HCT116 (cell line): ENCODE measurements around the gene GNL2. TPM values are rescaled to one million over a fixed set of nuclear protein-coding genes. Genes with fewer than 3 reads are reported as not detected.

Experiments
- ATAC-seq: fragments of 200-7000 bp; cut with Tn5 transposase; 2 replicates; pipeline ENCODE4 v1.9.1; 2020; ENCODE audit warnings: mild to moderate bottlenecking, moderate library complexity
- BruUV-seq: library from RNA; stranded (reverse); fragments of 400-500 nt; replicated peaks from 2 replicates; lab custom pipeline; 2021; lab: Mats Ljungman, UMichigan
- CTCF ChIA-PET: fragments of 300-600 bp; sonication (Branson Sonifier 250); formaldehyde crosslinking; loops from one replicate; lab custom pipeline; 2021; ENCODE audit warnings: antibody characterized with exemption; lab: Charles Lee
- POLR2A ChIA-PET: fragments of 300-600, 350-600 bp; sonication (Branson Sonifier 250); formaldehyde crosslinking; loops from one replicate; lab custom pipeline; 2021; ENCODE audit warnings: antibody characterized with exemption; lab: Charles Lee
- RAD21 ChIA-PET, 2 experiments: fragments of 300-600 bp; sonication (Branson Sonifier 250); formaldehyde crosslinking; loops; one replicate each; lab custom pipeline; 2023; ENCODE audit warnings: low total read pairs in 2 of 2; ENCODE audit not compliant: uncharacterized antibody in 2 of 2, unreplicated experiment in 2 of 2, low non-redundant PET in 1 of 2; lab: Charles Lee
- DNase-seq: peaks from one replicate; pipeline ENCODE4 v3.0.0-alpha.2; 2010; ENCODE audit warnings: low read depth, low spot score
- H2AFZ ChIP-seq: fragments of 200-600 bp; shearing (Covaris generic), sonication (generic); 2 replicates; pipeline ENCODE4 v1.6.1; 2017; ENCODE audit warnings: low read depth, mixed run types, mixed read lengths, antibody characterized with exemption, low read length; ENCODE audit not compliant: poor library complexity, severe bottlenecking
- H3K27ac ChIP-seq: 2 replicates; pipeline ENCODE4 v1.5.1; 2012; ENCODE audit warnings: low read depth, low read length
- H3K27me3 ChIP-seq: fragments of 200-600 bp; sonication (generic); 2 replicates; pipeline ENCODE4 v1.6.1; 2016; ENCODE audit warnings: mixed run types, low read length, mixed read lengths; ENCODE audit not compliant: insufficient read depth
- H3K36me3 ChIP-seq, 2 experiments: fragments of 200-500 bp in 1 of 2; fragments of 200-600 bp in 1 of 2; sonication (Bioruptor generic) in 1 of 2; sonication (generic) in 1 of 2; 2 replicates each; pipeline versions ENCODE4 v1.5.1 to v1.6.1; 2014 to 2016; ENCODE audit warnings: low read length in 2 of 2, inconsistent platforms in 1 of 2, mixed read lengths in 1 of 2, mixed run types in 1 of 2; ENCODE audit not compliant: insufficient read depth in 2 of 2, control insufficient read depth in 1 of 2
- H3K4me1 ChIP-seq, 2 experiments: fragments of 200-600 bp in 1 of 2; sonication (generic) in 1 of 2; 2 replicates each; pipeline versions ENCODE4 v1.5.1 to v1.6.1; 2012 to 2017; ENCODE audit warnings: low read length in 2 of 2, inconsistent platforms in 1 of 2, mild to moderate bottlenecking in 1 of 2, mixed read lengths in 1 of 2, mixed run types in 1 of 2, moderate library complexity in 1 of 2; ENCODE audit not compliant: insufficient read depth in 2 of 2, control insufficient read depth in 1 of 2
- H3K4me2 ChIP-seq: fragments of 200-600 bp; sonication (generic); 2 replicates; pipeline ENCODE4 v1.6.1; 2017; ENCODE audit warnings: mixed run types, low read length, mixed read lengths
- H3K4me3 ChIP-seq, 2 experiments: fragments of 200-600 bp in 1 of 2; sonication (generic) in 1 of 2; replicated peaks in 1 of 2; 2 replicates each; pipeline ENCODE4 v1.5.1; 2011 to 2016; ENCODE audit warnings: low read length in 2 of 2, control low read depth in 1 of 2, low read depth in 1 of 2, mild to moderate bottlenecking in 1 of 2, mixed read lengths in 1 of 2, mixed run types in 1 of 2
- H3K79me2 ChIP-seq: fragments of 200-600 bp; sonication (generic); 2 replicates; pipeline ENCODE4 v1.6.1; 2017; ENCODE audit warnings: mild to moderate bottlenecking, mixed run types, low read length, moderate library complexity, mixed read lengths; ENCODE audit not compliant: insufficient read depth
- H3K9ac ChIP-seq: fragments of 200-600 bp; sonication (generic); 2 replicates; pipeline ENCODE4 v1.6.1; 2016; ENCODE audit warnings: low read length, mixed read lengths
- H3K9me2 ChIP-seq: fragments of 200-600 bp; sonication (generic), shearing (Covaris generic); 2 replicates; pipeline ENCODE4 v1.6.1; 2017; ENCODE audit warnings: mixed run types, mild to moderate bottlenecking, moderate library complexity; ENCODE audit not compliant: insufficient read depth
- H3K9me3 ChIP-seq, 2 experiments: fragments of 200-500 bp in 1 of 2; fragments of 200-600 bp in 1 of 2; sonication (Bioruptor generic) in 1 of 2; sonication (generic) in 1 of 2; 2 replicates each; pipeline ENCODE4 v1.6.1; 2014 to 2017; ENCODE audit warnings: low read length in 2 of 2, mixed read lengths in 2 of 2, inconsistent platforms in 1 of 2, low read depth in 1 of 2, mild to moderate bottlenecking in 1 of 2, mixed run types in 1 of 2, moderate library complexity in 1 of 2; ENCODE audit not compliant: control insufficient read depth in 1 of 2, insufficient read depth in 1 of 2
- H4K20me1 ChIP-seq: fragments of 200-600 bp; sonication (generic), shearing (Covaris generic); 2 replicates; pipeline ENCODE4 v1.6.1; 2017; ENCODE audit warnings: mixed run types, mild to moderate bottlenecking, moderate library complexity; ENCODE audit not compliant: insufficient read depth
- CEBPB ChIP-seq: IDR thresholded peaks from 2 replicates; pipeline ENCODE4 v1.6.1; 2012; ENCODE audit warnings: low read depth
- ELF1 ChIP-seq: IDR thresholded peaks from 2 replicates; pipeline ENCODE4 v1.6.1; 2012; ENCODE audit warnings: low read depth, borderline replicate concordance
- EZH2 ChIP-seq: fragments of 200-600 bp; sonication (generic); IDR thresholded peaks from 2 replicates; pipeline ENCODE4 v1.6.1; 2017; ENCODE audit warnings: antibody characterized with exemption, mixed run types
- EZH2phosphoT487 ChIP-seq: fragments of 200-600 bp; IDR thresholded peaks from 2 replicates; pipeline ENCODE4 v1.6.1; 2018; ENCODE audit warnings: antibody characterized with exemption, borderline replicate concordance
- POLR2A ChIP-seq: IDR thresholded peaks from 2 replicates; pipeline ENCODE4 v1.7.0; 2011; ENCODE audit warnings: borderline replicate concordance; ENCODE audit not compliant: insufficient read depth, insufficient read length; ENCODE audit errors: extremely low read depth
- POLR2AphosphoS5 ChIP-seq: IDR thresholded peaks from 2 replicates; pipeline ENCODE4 v1.6.1; 2011; ENCODE audit warnings: mild to moderate bottlenecking, low read depth, low read length, moderate library complexity
- TCF7L2 ChIP-seq: IDR thresholded peaks from 2 replicates; pipeline ENCODE4 v1.7.0; 2011; ENCODE audit warnings: borderline replicate concordance, inconsistent platforms; ENCODE audit not compliant: insufficient read depth, insufficient read length; ENCODE audit errors: extremely low read depth
- ZBTB33 ChIP-seq: IDR thresholded peaks from 2 replicates; pipeline ENCODE4 v1.6.1; 2011; ENCODE audit warnings: mild to moderate bottlenecking, low read length, moderate library complexity; ENCODE audit not compliant: insufficient replicate concordance; ENCODE audit errors: extremely low read depth
- ZFX ChIP-seq: fragments of 450-650 bp; IDR thresholded peaks from 2 replicates; pipeline ENCODE4 v1.6.1; 2017
- intact Hi-C: fragments of 100-400 bp; cut with micrococcal nuclease; formaldehyde crosslinking; loops from 2 replicates; pipeline ENCODE4 v1.10.0; 2022
- total RNA-seq: library from RNA; stranded (reverse); gene quantifications from one replicate; pipeline ENCODE4 v1.2.1, GENCODE V29; 2021; ENCODE audit not compliant: unreplicated experiment
- TF ChIP-seq, protein P1 (sequence below): IDR thresholded peaks from 2 replicates; pipeline ENCODE4 v1.6.1; 2012; ENCODE audit warnings: low read depth

Gene GNL2
- total RNA-seq, 1 experiment from 2014 or later, result 79.2 TPM

- TF ChIP-seq ZBTB33, result no peak
Measured at GRCh38 chr1:37599940-37600339, 4.2 kb upstream of the GNL2 start (continued).

GRCh38 chr1:37596182-37596667 lies 488 bp upstream of the GNL2 start:
- BruUV-seq, result no TSS peak
- peaks cover 10 to 16% of the 10 kb centered on the region in 2 experiments; a peak in 2 of 4 replicates for H3K4me1 ChIP-seq
- H3K4me3 ChIP-seq, result peak overlapping the region; percentile 98 to 100
- peak overlapping the region; percentile 95 for H3K4me2 ChIP-seq
- no peak for DNase-seq
- no peaks in the 10 kb centered on the region; the same call in none of the 2 replicates for H4K20me1 ChIP-seq
- no peaks in the 10 kb centered on the region for H3K9me3 ChIP-seq
- intact Hi-C loops, result loop anchor here (5.0 kb wide), 1 partner anchor 124 kb away; the partner anchor contains the start of gene ZC3H12A
- peak; percentile 28 for ATAC-seq
- POLR2A ChIA-PET, result no interaction called here
- H3K79me2 ChIP-seq, result peaks cover 43% of the 10 kb centered on the region
- no peaks in the 10 kb centered on the region for H3K9me2 ChIP-seq
- TF ChIP-seq EZH2 (no peak), EZH2phosphoT487 (no peak), CEBPB (no peak), ZBTB33 (no peak), POLR2A (no peak), TCF7L2 (no peak), POLR2AphosphoS5 (no peak), ELF1 (no peak), ZFX (no peak)
- TF ChIP-seq, protein P1, sequence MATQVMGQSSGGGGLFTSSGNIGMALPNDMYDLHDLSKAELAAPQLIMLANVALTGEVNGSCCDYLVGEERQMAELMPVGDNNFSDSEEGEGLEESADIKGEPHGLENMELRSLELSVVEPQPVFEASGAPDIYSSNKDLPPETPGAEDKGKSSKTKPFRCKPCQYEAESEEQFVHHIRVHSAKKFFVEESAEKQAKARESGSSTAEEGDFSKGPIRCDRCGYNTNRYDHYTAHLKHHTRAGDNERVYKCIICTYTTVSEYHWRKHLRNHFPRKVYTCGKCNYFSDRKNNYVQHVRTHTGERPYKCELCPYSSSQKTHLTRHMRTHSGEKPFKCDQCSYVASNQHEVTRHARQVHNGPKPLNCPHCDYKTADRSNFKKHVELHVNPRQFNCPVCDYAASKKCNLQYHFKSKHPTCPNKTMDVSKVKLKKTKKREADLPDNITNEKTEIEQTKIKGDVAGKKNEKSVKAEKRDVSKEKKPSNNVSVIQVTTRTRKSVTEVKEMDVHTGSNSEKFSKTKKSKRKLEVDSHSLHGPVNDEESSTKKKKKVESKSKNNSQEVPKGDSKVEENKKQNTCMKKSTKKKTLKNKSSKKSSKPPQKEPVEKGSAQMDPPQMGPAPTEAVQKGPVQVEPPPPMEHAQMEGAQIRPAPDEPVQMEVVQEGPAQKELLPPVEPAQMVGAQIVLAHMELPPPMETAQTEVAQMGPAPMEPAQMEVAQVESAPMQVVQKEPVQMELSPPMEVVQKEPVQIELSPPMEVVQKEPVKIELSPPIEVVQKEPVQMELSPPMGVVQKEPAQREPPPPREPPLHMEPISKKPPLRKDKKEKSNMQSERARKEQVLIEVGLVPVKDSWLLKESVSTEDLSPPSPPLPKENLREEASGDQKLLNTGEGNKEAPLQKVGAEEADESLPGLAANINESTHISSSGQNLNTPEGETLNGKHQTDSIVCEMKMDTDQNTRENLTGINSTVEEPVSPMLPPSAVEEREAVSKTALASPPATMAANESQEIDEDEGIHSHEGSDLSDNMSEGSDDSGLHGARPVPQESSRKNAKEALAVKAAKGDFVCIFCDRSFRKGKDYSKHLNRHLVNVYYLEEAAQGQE, result no peak
- H2AFZ ChIP-seq, result peak overlapping the region; percentile 99
- peaks cover 17 to 22% of the 10 kb centered on the region in 2 experiments for H3K36me3 ChIP-seq
- RAD21 ChIA-PET, result no interaction called here
- peak overlapping the region; percentile 98 for H3K9ac ChIP-seq
- CTCF ChIA-PET, result interaction anchor here (1.0 kb wide), 1 partner anchor 8 kb away, joined by 3 read pairs; no protein-coding TSS in a partner anchor
- no peaks in the 10 kb centered on the region for H3K27me3 ChIP-seq
- no peak overlapping the region for H3K27ac ChIP-seq
